GM21619 (cell line): Measurements from ENCODE around the gene CCDC78.
A peak's percentile ranks its signal among the peaks of the same experiment; 100 is the strongest.

Source experiments
- ATAC-seq: cut with Tn5 transposase; IDR thresholded peaks from one replicate; pipeline ENCODE4 v1.9.1; 2021; ENCODE audit not compliant: unreplicated experiment

CCDC78 gene

DNA sequence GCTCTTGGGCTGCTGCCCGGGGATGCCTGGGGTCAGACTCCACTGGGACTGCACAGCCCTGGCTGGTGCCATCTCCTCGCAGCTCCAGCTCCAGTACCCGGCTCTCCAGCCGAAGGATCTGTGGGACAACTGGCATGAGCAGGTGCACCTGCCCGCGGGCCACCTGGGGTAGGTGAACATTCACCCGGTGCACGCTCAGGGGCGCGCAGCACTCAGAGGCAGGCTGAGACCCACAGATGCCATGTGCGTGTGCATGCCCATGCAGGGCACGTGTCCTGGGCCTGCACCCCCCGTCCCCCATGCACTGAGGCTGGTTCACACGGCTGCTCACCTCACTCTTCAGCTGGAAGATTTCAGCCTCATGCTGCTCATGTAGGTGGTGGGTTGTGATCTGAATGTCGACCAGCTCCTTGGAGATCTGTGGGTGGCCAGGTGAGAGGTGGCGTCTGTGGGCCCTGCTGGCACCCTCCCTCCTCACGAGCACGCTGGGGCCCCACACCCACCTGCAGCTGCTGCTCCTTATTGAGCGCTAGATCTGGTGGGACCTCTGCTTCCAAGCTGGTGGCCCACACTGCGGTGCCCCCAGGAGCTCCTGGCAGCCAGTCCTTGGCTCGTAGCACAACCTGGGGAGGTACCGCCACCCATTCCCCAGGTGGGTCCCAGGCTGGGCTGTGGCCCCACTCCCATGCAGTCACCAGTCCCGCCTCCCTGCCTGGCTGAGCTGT, 618 bp downstream of the CCDC78 start:
- ATAC-seq, result no peak

- ATAC-seq, result no peak
These were observed 1.2 kb downstream of the CCDC78 start for GRCh38 chr16:725041-725376.

DNA sequence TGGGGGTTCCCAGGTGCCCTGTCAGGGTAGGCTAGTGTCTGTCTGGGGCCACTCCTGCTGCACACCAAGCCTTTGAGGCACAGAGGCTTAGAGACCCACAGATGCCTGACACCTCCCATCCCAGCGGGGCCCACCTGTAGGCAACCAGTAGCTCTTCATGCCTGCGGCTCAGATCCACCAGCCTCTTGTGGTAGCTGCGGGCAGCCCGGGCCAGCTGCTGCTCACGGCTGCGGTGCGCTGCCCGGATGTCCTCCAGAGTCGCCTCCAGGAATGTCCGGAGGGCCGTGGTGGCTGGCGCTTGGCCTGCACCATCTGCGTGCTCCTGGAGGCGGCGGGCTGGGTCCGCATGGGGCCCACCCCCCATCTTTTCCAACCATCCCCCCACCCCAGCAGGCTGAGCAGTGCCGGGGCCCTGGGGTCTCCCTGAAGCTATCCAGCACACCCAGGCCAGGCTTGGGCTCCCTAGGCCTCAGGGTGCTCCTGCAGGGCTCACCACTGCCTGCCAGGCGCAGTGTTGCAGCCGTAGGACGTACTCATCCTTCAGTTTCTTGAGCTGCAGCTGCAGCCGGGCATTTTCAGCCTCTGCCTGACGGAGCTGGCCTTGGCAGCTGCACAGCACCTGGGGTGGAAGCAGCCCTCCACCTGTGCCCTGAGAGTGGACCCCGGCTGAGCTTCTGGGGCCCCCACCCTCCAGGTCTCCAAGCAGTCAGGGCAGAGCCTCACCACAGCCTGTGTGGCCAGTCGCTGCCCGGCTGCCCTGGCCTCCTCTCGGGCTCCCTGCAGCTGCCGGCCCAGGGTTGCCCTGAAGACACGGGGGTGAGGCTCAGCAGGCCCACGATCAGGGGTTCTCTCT, 1.8 kb downstream of the CCDC78 start:
- ATAC-seq, result no peak

DNA sequence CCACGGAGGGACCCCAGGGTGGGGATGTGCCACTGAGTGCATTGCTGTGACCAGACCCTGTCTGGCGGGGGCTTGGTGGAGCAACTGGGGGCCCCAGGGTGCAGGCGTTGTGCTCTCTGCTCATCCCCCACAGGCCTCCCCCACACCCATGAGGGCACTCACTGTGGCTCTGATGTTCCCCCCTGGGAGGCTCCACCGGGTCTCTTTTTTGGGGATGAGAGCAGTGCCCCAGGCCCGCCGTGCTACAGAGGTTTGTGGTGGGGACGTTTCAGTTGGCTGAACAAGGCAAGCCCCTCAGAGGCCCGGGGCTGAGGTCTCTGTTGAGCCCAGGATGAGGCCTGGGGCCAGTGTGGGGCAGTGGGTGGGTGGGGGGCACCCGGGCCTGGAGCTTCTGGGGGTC, 2.5 kb downstream of the CCDC78 start:
- ATAC-seq, result no peak

DNA sequence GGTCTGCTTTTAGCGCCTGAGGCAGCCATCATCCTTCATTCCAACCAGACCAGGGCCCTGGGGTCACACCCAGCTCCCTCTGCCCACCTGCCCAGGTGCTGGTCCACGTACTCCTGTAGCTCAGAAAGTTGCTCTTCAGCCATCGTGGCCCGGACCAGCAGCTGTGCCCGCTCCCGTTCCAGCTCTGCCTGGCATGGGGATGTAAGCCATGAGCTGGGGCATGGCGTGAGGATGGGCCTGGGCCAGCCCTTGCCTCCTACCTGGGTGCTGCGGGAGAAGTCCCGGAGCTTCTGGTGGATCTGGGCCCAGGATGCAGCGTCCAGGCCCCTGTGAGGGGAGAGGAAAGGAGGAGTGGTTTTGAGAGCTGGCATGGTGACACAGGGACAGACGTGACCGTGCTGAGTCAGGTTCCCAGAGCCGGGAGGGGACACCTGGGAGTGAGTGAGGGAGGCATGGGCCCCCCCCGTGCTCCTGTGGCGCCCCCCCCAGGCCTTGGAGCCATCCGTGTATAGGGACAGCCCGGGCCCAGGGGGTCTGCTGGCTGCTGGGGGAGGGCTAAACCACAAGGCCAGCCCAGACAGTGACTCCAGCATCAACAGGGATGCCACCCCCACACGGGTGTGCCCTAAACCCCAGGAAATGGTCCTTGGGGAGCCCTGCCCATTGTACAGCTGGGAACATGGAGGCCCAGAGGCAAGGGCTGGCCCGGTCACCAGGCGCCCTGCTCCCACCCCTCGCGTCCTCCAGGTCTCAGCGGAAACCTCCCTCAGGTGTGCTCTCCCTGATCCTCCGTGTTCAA, 3.2 kb downstream of the CCDC78 start:
- ATAC-seq, result no peak

GRCh38 chr16:721765-722540, 4.3 kb downstream of the CCDC78 start:
- ATAC-seq, result no peak

DNA sequence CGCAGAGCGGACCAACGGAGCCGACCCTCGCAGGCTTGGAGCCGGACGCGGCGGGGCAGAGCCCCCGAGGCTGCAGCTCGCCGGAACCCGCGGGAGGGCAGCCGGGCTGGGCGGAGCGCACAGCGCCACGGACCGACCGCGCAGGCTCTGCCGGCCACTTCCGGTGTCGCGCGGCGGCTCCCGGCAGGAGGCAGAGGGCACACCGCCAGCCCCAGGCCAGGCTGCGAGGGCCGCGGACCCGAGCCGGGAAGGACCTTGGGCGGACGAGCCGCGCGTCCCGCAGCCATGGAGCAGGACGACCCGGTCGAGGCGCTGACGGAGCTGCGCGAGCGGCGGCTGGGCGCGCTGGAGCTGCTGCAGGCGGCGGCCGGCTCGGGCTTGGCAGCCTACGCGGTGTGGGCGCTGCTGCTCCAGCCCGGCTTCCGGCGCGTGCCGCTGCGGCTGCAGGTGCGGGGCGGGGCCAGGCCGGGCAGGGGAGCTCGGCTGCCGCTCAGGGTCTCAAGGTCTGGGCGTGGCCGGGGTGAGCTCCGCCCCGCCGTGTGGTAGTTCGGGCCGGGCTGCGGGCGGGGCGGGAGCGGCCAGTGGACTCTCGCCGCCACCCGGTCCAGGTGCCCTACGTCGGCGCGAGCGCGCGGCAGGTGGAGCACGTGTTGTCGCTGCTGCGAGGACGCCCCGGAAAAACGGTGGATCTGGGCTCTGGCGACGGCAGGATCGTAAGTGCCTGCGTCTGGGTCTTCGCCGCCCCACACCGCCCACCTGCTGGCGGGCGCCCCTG, 5.1 kb downstream of the CCDC78 start, which contains the start of gene ANTKMT:
TSS of gene ANTKMT (plus strand) at position 157 of the 775 bp plus-strand sequence. CDS start at position 286, 129 bp downstream.
- ATAC-seq, result peak; percentile 51

- peak; percentile 17 for ATAC-seq
These were observed 5.7 kb downstream of the CCDC78 start for GRCh38 chr16:720447-720989.

DNA sequence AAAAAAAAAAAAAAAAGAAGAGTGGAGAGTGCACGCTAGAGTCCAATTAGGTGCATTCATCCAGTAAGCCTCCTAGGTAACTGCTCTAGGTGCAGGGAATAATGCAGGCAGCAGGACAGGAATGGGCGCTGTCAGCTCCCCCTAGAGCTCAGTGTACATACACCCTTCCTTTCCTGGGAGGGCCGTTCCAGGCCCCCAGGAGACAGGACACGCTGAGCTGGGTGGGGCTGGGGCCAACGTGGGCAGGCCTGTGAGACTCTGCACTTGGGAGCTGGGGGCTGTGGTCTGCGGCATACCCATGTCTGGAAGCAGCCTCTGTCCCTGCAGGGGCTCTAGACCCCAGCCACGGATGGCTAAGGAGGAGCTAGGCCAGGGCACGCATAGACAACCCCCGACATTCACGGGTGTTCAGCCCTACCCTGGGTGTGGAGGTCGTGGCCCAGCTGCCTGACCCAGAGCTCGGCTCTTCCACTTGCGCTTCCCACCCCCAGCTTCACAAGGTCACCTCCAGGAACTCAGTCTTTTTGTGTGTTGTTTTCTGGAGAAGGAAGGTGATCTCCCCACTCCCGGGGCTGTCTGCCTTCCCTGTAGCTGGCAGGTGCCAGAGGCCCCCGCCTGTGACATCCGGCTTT, 6.3 kb downstream of the CCDC78 start:
- ATAC-seq, result no peak

GRCh38 chr16:718922-719321, 7.3 kb downstream of the CCDC78 start:
- no peak for ATAC-seq

- ATAC-seq, result no peak
These were observed 7.9 kb downstream of the CCDC78 start for GRCh38 chr16:718389-718788.

DNA sequence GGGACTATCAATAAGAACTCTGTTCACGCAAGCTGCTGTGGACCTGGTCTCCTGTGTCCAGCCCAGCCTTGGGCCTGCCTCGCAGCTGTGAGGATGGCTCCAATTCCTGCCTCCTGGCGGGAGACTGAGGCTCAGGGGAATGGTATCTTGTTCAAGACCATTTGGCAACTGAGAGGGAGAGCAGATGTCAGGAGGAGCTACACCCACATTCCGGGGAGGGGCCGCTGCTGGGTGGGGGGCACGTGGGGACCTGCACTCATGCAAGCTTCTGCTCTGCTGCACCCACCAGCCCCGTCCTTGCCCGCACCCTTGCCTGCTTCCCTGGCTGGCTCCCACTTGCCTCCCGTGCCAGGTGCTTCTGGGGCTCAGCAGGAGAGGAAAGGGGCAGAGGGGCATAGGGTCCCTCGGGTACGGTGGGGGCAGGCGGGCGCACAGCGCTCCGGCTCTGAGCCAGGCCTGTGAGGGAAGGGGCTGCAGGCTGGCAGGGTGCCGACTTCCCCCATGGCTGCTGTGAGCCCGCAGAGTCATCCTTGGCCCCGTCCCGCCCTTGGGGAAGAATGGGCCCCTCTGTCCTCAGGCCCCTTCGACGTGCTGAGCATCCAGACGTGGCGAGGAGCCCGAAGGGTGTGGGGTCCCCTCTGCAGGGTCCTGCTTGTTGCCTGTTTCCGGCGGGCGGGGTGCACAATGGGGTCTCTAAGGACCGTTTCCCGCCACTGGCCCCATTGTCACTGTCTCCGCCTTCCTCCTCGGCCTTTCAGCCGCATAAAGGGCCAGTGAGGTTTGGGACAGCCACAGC, 8.6 kb downstream of the CCDC78 start:
- no peak for ATAC-seq

DNA sequence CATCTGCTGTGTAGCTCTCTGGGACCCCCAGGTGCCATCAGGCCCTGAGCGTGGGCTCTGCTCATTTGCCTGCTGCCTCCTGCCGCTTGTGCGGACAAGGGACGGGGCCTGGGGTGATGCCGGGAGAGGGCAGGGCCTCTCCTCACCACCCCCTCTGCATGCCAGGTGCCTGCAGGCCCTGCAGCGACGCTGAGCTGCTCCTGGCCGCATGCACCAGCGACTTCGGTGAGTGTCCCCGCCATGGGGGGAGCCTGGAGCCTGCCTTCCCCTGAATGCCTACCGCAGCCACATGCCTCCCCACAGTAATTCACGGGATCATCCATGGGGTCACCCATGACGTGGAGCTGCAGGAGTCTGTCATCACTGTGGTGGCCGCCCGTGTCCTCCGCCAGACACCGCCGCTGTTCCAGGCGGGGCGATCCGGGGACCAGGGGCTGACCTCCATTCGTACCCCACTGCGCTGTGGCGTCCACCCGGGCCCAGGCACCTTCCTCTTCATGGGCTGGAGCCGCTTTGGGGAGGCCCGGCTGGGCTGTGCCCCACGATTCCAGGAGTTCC, 9.4 kb downstream of the CCDC78 start:
- no peak for ATAC-seq

- no peak for ATAC-seq
These were observed 10.1 kb downstream of the CCDC78 start for GRCh38 chr16:716200-716568.

DNA sequence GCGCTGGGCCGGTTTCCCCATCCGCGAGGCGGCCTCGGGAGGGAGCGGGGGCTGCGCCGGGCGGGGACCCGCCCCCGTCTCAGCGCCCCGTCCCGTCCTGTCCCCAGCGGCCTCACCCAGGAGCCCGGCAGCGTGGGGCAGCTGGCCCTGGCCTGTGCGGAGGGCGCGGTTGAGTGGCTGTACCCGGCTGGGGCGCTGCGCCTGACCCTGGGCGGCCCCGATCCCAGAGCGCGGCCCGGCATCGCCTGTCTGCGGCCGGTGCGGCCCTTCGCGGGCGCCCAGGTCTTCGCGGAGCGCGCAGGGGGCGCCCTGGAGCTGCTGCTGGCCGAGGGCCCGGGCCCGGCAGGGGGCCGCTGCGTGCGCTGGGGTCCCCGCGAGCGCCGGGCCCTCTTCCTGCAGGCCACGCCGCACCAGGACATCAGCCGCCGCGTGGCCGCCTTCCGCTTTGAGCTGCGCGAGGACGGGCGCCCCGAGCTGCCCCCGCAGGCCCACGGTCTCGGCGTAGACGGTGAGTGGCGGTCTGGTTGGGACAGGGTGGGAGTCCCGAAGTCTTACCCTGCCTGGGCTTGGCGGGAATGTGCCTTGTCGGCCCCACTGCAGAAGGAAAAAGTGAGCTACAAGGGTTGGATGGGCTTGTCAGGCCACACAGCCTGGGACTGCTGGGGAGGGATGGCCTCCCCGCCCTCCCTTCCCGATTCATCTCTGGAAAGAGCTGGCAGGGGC, 10.6 kb downstream of the CCDC78 start:
- peak; percentile 13 for ATAC-seq

- peak; percentile 59 for ATAC-seq
These were observed 11.4 kb downstream of the CCDC78 start, which contains the start of gene METRN for GRCh38 chr16:714558-715476. TSS of gene METRN (plus strand) at chr16:715118. CDS start at chr16:715290, 172 bp downstream.
